Muscle of arm (tissue), 12 donors: Measurements from ENCODE around the gene FIS1. TPM values are rescaled to one million over a fixed set of nuclear protein-coding genes. Genes with fewer than 3 reads are reported as not detected.
A peak's percentile ranks its signal among the peaks of the same experiment; 100 is the strongest.

Source experiments
- DNase-seq: peaks from one replicate; pipeline ENCODE4 v3.0.0-alpha.2; 2013
- polyA plus RNA-seq, 12 donors: library from polyadenylated mRNA; unstranded; fragments of 120-200 nt; gene quantifications; one replicate each; pipeline ENCODE4 v1.2.1, GENCODE V29; 2013; ENCODE audit not compliant: insufficient read length in 12 of 12

Gene FIS1
- polyA plus RNA-seq, 12 donors, result 101 to 149 (median 112) TPM; not detected in 1

DNA sequence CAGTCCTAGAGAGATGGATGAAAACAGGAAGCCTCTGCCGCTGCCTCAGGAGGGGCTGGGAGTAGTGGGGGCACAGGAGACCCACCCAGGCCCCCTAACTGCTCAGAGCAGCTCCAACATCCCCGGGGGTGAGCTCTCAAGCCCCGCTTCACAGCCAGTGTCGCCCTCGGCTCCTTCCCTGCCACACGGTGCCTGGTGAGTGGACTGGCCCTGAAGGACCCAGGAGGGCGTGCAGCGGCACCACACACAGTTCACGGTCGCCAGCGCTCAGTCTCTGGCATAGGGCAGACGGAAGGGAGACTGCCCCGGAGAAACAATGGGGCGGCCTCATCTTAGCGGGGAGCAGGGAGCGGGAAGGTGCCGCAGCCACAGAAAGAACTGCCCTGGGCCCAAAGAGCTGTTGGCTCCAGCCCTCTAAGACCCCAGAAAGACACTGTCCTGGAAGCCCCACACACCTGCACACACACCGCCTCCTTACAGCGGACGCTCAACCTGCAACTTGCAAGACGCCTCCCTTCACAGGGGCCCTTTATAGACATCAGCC, 8.5 kb downstream of the FIS1 start:
- DNase-seq, result no peak

DNA sequence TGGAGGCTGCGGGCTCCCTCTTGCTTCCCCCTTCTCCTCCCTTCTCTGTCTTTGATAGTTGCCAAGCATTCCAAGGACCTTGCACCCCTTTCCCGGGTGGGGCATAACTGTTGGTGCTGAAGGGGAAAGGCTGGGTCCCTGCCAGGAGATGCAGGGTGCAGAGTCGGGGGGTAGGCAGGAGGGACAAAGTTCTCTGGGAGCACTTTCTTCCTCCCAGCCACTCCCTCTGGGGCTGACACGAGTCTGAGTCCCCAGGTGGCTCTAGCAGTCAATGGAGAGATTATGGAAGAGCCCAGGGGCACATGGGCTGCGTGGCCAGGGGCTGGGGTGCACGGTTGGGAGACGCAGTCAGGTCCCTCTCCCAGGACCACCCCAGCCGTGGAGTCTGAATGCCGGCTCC, 9.4 kb downstream of the FIS1 start:
- no peak for DNase-seq

DNA sequence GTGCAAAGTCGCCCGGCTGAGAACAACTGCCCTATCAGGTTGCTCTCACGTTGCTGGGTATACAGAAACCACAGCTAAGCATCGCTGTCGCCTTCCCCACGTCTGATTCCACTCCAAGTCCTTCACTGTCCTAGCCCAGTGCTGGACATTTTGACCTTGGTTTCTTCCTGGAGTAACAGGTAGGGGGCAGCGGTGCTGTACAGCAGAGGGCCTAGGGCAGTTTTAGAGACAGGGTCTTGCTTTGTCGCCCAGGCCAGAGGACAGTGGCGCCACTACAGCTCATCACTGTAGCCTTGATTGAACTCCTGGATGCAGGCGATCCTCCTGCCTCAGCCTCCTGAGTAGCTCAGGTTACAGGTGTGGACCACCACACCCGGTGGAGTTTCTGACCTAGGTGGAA, 9.8 kb downstream of the FIS1 start:
- DNase-seq, result no peak

DNA sequence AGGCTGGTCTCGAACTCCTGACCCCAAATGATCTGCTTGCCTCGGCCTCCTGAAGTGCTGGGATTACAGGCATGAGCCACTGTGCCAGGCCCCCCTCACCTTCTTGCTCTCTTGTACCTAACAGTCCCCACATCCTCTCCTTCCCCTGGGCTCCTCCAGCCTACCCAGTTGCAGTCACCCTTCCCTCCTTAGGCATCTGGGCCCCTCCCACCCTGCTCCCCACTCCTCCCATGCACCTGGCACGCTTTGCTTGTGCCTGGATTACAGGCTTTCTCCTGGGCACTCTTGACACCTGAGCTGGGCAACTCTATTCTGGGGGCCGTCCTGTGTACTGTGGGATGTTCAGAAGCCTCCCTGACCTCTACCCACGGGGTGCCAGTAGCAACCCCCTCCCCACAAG, 10.2 kb downstream of the FIS1 start:
- DNase-seq, result no peak

DNA sequence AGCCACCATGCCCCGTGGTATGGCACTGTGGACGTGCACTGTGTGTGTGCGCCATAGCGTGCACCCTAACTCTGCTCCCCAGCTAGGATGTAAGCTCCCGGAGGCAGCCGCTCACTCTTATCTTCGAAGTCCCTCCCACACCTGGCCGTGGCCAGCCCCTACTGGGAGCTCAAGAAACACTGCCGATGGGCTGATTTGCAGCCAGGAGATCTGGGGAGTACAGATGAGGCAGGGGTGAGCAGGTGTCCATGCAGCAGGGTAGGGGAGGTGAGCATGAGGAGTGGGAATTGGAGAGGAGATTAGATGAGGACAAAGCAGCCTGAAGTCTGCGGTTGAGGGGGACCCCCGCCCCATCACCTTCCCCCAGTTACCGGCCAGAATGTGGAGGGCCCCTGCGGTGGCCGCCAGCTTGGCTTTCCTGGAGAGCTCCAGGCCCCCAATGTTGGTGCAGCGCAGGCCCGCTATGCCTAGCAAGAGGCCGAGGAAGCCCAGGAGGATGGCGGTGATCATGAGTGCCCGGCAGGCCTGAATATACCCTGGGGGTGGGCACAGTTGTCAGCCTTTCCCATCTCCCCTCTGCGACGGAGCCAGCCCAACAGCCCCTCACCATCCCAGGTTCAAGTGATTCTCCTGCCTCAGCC, 10.9 kb downstream of the FIS1 start:
- DNase-seq, result no peak

DNA sequence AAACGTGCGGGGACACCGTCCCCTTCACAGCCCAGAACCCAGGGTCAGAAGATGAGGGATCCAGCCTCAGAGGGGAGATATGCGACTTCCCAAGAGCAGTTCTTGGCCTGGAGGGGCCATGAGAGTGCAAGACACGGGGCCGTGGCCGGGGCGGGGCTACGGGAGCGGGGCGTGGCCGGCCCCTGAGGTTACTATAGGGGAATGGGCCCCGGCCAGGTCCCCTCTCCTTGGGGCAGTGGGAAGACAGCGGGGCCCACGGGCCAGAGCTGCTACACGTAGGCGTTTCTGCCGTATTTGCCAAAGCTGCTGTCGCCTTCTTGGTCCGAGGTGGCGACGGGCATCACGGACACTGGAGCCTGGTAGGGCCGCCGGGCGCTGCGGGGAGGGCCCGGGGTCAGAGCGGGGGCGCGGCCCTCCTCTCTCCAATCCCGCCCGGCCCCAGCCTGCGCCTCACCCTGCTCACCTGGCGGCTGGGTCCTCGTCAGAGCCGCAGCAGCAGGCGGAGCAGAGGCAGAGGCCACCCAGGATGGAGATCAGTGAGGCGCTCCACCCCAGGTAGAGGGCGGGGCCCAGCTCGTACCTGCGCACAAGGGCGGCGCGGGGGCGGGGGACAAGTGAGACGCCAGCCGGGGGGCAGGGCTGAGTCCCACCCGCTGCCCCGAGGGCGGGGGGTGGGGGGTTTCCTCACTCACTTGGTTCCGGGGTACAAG, 12.6 kb downstream of the FIS1 start:
- DNase-seq, result no peak

DNA sequence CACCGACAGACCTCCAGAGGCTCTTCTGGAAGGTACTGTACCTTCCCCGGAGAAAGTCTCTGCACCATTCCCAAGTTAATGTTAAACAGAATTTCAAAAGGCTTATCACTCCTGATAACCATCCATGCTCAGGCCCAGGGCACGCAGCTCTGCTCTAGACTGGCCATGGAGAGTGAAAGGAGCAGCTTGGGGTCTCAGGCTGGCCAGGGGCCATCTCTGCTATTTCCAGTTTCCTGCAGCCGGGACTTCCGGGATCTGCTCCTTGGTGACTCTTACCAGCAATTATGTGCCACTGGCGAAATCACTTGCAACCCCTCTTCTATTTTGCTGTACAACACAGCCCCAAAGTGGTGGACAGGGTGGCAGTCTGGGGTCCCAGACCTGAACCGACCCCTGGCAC, 13.2 kb downstream of the FIS1 start:
- no peak for DNase-seq

DNA sequence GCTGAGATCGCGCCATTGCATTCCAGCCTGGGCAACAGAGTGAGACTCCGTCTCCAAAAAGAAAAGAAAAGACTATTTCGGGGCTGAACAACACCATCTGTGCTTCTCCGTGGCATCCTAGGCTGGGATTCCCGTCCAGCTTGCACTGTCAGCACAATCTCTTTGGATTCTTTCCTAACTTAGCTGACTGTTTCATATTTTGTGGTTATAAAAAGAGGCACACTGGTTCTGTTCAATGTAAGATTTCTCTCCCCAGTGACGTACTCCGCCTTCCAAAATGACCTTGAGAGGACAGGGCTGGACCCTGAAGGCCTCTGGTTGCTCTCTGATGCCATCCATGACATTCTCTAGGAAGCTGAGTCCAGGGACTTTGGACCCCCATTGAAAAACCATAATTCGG, 18.2 kb downstream of the FIS1 start:
- DNase-seq, result no peak

DNA sequence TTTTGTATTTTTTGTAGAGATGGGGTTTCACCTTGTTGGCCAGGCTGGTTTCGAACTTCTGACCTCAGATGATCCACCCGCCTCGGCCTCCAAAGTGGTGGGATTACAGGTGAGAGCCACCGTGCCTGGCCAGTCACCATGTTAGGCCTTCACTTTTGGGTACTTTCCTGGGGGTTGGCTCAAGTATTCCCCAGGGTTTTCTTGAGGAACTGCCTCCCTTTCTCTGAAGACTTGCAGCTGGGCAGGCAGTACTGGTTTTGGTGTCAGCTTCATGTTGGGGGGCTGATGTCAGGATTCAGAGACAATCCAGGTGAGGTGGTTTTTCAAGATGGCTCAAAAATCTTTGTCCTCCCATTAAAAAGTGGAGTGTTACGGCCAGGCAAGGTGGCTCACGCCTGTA, 19.2 kb downstream of the FIS1 start:
- no peak for DNase-seq

DNA sequence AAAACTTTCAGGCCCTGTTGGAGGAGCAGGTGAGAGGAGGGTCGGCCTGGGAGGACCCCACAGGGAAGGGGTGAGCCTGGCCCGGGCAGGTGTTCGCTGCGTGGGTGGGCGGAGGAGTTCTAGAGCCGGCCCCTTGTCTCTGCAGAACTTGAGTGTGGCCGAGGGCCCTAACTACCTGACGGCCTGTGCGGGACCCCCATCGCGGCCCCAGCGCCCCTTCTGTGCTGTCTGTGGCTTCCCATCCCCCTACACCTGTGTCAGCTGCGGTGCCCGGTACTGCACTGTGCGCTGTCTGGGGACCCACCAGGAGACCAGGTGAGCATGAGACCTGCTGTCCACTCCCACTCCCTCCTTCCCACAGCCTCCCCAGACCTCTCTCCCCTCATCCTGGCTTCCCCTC, 21.4 kb downstream of the FIS1 start:
- no peak for DNase-seq

DNA sequence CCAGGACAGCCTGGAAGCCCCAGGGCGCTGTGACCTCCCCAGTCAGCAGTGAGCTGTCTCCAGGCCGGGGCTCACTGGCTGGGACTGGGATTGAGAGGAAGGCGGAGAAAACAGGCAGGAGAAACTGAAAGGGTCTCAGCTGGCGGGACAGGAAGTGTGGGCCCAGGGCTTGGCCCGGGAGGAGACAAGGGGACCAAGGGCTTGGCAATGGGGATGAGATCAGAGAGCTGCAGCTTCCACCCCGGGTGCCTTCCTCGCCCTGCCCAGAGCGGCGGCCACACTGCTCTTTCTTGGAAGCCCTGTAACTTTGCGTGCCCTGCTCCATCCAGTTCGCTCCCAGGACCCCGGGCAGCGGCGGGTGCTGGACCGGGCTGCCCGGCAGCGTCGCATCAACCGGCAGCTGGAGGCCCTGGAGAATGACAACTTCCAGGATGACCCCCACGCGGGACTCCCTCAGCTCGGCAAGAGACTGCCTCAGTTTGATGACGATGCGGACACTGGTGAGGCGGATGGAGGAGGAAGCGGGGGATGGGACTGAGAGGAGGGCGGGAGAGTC, 22.5 kb downstream of the FIS1 start:
- no peak for DNase-seq

DNA sequence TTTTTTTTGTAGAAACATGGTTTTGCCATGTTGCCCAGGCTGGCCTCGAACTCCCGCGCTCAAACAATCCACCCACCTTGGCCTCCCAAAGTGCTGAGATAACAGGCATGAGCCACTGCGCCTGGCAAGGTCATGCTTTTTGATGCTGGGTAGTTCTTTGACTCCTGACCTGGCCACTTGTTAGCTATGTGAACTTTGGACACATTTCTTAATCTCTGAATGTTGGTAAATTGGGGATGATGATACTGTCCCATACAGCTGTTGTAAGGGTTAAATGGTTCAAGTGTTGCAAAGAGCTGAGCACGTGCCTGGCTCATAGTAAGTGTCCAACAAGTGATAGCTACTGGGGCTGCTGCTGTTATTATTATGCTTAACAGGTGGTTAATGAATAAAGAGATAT, 24.6 kb downstream of the FIS1 start:
- no peak for DNase-seq

DNA sequence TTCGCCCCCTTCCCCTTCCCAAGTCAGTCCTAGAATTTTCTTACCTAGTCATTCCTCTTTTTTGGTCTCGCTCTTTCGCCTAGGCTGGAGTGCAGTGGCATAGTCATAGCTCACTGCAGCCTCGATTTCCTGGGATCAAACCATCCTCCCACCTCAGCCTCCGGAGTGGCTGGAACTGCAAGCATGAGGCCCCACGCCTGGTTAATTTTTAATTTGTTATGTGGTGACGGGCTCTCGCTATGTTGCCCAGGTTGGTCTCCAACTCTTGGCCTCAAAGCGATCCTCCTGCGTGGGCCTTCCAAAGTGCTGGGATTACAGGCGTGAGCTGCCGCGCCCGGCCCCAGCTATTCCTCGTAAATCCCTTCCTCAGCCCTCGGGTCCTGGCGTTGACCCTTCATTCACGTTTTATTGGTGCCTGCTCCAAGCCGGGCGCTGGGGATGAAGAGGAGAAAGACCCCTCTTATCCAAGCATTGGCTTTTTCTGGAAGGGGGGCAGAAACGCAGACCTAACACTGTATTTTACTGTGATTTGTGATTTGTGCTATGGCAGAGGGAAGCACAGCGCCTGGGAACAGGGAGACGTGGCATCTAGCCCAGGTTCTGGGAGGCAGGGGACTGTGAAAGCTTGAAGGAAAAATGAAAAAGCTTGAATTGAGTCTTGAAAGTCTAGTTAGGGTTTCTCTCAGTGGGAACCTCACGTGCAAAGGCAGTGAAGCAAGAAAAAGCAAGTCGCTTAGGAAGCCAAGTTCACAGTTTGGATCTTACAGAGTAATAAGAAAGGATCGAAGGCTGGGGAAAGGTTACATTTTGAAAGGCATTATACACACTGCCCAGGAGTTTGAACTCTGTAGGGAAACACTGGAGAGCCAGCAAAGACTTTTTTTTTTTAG, 26.4 kb downstream of the FIS1 start:
- no peak for DNase-seq

DNA sequence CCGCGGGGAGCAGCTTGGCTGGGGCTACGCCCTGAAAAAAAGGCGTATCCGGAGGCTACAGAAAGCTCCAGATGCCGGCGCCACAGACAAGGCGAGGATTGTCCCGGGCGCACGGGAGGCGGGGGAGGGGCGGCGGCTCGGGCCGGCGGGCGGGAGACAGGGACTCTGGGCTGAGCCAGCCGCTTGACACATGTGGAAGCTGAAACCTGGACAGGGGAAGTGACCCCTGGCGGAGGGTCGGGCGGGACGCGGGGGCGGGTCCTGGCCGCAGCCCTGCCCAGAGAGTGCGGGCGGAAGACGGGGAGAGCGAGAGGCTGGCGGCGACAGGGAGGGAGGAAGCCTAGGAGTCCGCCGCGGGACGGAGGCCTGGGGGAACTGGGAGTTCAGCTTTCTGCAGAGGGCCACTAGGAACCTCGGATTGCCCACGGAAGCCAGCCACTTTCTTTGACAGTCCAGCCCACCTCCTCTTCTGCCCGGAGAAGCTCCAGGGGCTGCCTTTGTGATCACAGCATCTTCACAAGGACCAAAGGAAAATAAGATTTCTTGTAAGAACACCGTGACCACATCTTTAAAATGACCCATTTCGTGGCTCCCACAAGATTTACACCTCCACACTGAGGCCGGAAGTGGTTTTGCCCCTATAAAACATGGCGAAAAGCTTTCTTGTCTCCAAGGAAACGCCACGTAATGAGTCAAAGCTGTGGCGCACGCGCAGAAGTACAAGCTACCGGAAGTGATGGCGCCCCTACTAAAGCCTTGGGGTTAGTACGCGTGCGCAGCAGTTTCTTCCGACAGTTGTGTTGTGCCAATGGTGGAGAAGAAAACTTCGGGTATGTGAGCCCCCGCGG, 27.3 kb downstream of the FIS1 start, which contains the start of the genes PLOD3 and ZNHIT1:
Gene PLOD3, minus strand, starts transcription at position 194 of the 848 bp plus-strand sequence. CDS start 307 bp downstream, outside the sequence.
Gene ZNHIT1, plus strand, starts transcription at position 778 of the 848 bp plus-strand sequence. Its CDS starts 31 bp downstream, at position 809.
- peak; percentile 99 for DNase-seq

DNA sequence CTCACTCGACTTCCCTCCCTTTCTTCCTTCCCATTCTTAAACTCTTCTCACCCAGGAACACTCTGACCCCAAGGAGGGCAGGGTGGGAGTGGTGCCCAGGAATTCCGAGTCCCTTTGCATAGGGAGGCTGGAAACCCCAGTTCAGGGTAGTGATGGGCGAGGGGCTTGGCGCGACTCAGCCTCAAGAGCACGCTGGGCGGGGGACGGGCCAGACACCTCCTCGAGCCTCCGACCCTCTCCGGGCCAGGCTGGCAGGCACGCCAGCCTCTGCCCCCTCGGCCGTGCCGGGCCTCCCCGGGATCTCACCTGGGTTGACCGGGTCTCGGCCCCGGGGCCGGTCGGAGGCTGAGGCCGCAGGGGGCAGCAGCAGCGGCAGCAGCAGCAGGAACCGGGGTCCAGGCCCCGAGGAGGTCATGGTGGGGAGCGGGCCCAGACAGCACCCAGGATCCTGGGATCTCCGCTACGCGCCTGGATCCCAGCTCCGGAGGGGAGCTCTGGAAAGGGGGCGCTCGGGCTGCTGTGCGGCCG, 28.0 kb downstream of the FIS1 start:
- no peak for DNase-seq

DNA sequence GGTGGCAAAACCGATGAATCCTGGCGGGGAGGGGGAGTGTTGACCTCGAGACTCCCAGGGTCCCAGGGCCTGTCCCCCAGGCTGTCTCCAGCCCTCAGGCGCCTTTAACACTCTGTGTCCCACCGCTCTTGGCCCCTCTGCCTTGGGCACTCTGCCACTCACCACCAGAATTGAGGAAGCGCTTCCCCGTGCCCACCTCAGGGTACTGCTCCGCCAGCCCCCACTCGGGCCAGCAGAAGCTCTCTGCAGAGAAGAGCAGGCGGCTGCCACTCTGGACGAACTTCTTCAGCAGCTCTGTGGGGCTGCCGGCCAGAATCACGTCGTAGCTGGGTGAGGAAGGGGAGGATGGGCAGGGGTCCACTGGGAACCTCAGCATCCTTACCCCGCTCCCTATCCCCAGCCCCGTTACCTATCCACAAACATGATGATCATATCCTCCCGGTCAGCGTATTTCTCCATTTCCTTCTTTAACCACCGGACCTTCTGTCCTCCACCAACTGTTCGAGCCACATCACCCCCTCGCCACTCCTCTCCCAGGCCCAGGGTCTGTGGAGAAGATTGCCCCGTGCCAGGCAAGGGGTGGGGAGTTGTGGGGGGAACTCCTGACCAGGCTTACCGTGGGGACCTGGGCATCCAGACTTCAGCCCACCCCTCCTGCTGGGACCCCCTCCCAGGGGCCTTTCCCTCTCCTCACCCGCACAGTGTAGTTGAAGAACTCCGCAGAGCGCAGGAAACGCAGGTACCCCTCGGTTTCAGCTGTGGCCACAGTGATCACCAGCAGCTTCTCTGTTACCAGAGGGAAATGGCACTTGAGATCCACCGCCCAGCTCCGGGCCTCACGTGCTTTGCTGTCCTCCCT, 28.7 kb downstream of the FIS1 start:
- no peak for DNase-seq

DNA sequence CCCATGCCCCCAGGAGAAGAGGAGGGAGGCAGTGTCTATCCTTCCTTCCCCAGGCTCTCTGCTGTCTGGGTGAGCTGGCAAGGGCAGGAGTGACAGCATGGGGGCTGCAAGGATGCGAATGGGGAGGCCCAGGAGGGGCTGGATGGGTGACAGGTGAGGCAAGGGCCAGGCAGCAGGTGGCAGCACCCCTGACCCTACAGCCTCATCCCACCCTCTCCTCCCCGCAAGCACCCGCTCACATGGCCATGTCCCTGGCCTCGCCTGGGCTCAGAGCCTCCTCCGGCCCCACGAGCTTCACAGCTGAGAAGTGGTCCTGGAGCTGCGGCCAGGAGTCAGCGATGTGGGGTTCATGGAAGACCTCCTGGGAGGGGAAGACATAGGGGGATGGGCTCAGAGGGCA, 32.9 kb downstream of the FIS1 start:
- no peak for DNase-seq

DNA sequence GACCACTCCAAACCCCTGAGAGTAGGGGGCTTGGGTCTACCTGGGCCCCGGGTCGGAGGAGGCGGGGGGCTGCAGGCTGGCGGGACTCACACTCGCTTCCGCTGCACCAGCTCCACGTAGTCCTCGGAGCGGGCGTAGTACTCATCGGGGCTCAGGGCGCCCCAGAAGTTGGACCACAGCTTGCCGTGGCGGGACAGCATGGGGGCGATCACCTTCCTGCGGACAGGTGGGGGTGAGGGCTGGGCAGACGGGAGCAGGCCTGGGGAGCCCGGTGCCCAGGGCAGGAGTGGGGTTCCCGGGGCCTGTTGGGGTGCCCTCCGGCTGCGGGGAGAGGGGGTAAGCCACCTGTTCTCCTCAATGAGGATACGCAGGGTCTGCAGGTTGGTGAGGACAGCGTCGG, 33.4 kb downstream of the FIS1 start:
- DNase-seq, result no peak

DNA sequence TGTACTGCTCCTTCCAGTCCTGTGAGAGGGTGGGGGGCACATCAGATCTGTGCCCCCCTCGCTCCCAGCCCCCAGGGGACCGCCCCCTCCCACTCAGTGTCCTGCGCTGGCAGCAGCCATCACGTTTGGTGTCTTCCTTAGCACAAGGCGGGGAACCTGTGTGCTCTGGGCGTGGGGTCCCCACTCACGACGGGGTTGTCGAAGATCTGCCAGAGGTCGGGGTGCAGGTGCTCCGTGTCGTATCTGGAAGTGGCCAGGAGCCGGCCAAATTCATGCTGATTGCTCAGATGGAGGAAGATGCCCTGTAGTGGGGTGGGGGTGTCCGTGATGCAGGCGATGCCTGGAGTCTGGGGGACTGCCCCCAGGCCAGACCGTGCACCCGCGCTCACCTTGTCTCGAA, 34.7 kb downstream of the FIS1 start:
- no peak for DNase-seq

DNA sequence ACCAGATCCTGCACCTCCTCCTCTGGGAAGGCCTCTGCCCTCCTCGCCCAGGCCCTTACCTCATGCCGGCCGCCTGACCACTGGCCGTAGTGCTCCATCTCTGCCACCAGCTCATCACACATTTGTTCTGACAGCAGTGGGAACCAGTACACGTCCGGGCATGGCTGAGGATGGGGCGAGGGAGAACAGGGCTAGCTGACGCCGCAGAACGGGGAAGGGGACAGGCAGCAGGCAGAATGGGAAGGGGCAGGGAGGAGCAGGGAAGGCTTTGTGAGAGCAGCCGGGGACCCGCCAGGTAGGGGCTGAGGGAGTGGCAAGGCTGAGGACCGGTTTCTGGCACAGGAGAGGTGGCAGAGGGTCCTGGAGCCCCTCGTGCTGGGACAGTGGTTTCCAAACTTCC, 36.1 kb downstream of the FIS1 start:
- no peak for DNase-seq
